22Rv1 (cell line): Measurements from ENCODE around the gene FAM217B.

Experiments used
- H3K27ac ChIP-seq: fragments of 450-650 bp; 2 replicates; pipeline ENCODE4 v1.5.1; 2017
- ZFX ChIP-seq: fragments of 450-650 bp; IDR thresholded peaks from 2 replicates; pipeline ENCODE4 v1.6.1; 2017; ENCODE audit warnings: antibody characterized with exemption, borderline replicate concordance
- TF ChIP-seq, protein P1 (sequence below): fragments of 450-650 bp; IDR thresholded peaks from 2 replicates; pipeline ENCODE4 v1.5.1; 2017; ENCODE audit warnings: mild to moderate bottlenecking

The FAM217B gene

DNA sequence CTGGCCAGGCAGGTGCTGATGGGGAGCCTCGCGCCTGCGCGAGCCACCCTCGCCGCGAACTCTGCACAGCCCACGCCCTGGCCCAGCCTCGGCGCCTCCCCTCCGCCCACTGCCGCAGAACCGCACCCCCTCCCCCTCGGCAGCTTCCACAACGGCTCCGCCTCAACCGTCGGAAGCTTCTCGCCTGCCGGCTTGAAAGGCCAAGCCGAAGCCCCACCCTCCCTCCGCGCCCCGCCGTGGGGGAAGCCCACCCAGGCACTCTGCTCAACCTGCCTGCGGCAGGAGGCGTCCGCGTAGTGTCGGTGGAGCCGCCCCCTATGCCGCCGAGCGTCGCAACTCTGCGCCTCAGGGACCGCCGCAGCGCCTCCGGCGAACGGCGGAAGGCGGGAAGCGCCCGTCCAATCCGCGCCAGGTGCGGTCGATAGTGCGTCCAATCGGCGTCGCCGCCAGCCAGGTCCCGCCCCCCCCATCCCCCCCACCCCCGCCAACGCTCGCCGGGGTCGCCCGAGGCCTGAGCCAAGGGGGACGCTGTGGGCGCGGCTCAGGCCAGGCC lies 6.8 kb upstream of the FAM217B start, which contains the start of gene SYCP2:
TSS of gene SYCP2 (minus strand) at position 342 of the 553 bp plus-strand sequence. CDS start 11,224 bp downstream, outside the sequence.
- no peak within 1 kb of the TSS for H3K27ac ChIP-seq
- TF ChIP-seq ZFX = no peak
- TF ChIP-seq, protein P1, sequence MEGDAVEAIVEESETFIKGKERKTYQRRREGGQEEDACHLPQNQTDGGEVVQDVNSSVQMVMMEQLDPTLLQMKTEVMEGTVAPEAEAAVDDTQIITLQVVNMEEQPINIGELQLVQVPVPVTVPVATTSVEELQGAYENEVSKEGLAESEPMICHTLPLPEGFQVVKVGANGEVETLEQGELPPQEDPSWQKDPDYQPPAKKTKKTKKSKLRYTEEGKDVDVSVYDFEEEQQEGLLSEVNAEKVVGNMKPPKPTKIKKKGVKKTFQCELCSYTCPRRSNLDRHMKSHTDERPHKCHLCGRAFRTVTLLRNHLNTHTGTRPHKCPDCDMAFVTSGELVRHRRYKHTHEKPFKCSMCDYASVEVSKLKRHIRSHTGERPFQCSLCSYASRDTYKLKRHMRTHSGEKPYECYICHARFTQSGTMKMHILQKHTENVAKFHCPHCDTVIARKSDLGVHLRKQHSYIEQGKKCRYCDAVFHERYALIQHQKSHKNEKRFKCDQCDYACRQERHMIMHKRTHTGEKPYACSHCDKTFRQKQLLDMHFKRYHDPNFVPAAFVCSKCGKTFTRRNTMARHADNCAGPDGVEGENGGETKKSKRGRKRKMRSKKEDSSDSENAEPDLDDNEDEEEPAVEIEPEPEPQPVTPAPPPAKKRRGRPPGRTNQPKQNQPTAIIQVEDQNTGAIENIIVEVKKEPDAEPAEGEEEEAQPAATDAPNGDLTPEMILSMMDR = no peak

DNA sequence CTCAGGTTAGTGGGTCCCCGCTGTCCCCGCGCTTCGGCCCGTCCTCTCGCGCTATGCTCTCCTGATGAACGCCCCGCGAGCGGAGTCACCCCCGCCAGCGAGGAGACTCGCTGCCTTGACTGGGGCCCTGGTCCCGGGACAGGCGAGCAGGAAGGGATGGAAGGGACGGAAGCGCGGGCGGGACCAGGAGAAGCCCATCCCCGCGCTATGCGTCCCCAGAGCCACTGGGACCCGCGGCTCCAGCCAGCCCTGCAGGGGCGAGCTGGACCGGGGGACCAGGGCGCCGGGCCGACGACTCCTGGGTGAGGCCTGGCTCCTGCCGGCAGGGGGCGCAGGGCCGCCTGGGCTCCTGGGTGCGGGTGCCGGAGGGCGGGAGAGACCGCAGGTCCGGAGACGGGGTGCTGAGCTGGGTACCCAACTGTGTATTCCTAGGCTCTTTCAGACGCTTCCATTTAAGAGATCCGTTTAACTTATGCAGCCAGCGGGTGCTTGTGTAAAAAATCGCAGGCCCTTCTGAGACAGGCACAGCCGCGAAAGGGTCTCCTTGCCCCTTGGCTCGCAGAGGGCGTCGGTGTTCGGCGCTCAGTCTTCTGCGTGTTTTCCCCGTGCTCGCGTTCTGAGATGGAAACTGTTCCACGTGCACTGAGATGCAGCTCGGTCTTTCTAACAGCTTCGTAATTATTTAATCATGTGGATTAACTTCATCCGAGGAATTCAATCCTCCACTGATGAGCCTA lies 6.2 kb upstream of the FAM217B start:
- TF ChIP-seq ZFX = no peak
- TF ChIP-seq, protein P1 = peak; percentile 93
- no peak overlapping the region for H3K27ac ChIP-seq

GRCh38 chr20:59935457-59936185 lies 4.6 kb upstream of the FAM217B start:
- no peak overlapping the region for H3K27ac ChIP-seq
- TF ChIP-seq ZFX = no peak
- TF ChIP-seq, protein P1 = no peak

DNA sequence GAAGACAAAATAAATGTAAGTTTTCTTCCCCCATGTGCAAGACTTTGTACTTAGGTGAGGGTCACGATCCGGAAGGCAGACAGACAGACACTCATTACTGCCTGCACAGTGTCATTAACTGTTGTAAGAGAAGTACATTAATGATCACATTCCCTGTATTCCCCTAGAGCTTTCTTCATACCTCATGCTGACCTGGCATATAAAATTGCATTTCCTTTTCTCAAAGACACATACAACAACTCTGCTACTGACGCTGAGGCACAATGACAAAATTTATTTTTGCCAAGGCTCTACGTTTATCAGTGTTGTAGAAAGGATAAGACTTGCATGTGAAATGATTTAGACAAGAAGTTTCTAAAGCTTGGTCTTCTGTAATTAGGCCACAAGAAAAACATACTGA lies 3.8 kb upstream of the FAM217B start:
- TF ChIP-seq, protein P1 = no peak
- no peak for TF ChIP-seq ZFX
- H3K27ac ChIP-seq = no peak overlapping the region

DNA sequence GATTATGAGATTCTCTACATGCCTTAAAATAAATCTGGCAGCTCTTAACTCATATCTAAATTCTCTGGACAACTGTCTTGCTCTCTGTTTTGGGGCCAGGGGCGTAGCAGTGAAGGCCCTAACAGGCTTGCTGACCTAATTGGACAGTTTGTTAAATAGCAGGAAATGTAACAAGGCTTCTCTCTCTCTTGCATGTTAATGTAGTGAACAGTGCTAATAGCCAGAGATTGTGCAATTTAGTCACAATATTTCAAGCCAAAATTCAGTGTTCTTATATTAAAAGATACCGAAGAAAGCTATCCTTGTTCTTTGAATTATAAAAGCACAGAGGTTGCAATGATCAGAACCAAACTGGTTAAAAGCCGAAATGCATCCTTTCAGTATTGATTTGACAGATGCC lies 3.0 kb upstream of the FAM217B start:
- TF ChIP-seq, protein P1 = no peak
- TF ChIP-seq ZFX = no peak
- H3K27ac ChIP-seq = no peak overlapping the region

DNA sequence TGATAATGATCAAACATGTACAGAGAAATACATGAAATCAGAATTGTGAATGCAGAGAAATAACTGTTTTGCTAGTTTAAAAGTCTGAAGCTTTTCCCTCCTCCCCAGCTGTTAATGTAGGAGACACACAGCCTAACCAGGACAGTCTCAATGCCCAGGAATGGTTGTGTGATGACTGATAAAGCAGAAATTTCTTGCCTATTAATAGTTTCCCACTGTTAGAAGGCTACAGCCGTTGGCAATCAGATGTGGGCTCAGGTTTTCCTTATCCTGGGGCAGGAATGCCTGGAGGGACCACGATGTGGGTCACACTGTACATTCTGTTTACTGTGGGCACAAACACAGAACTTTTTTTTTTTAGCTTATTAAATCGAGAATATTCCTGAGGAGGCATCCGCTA lies 2.0 kb upstream of the FAM217B start:
- TF ChIP-seq, protein P1 = no peak
- TF ChIP-seq ZFX = no peak
- no peak overlapping the region for H3K27ac ChIP-seq

- no peak overlapping the region for H3K27ac ChIP-seq
- TF ChIP-seq, protein P1 = no peak
- TF ChIP-seq ZFX = no peak
These were observed 1.5 kb upstream of the FAM217B start for GRCh38 chr20:59938696-59939051.
